Endometrial microvascular endothelial cells (primary cell): ENCODE measurements around the gene SPCS2. TPM values are rescaled to one million over a fixed set of nuclear protein-coding genes. Genes with fewer than 3 reads are reported as not detected.

Experiments used
- in situ Hi-C: cut with HindIII; loops from 2 replicates; pipeline ENCODE4 v1.10.0; 2017; ENCODE audit warnings: low sequenced_read_pairs, low pct_unique_long_range_greater_than_20kb; ENCODE audit errors: inconsistent ontology term
- total RNA-seq: library from RNA; depleted of rRNA; stranded (reverse); fragments of >200 nt; gene quantifications from one replicate; pipeline ENCODE4 v1.2.3, GENCODE V29; 2015; ENCODE audit errors: inconsistent ontology term

Gene SPCS2
- total RNA-seq, 1 donor from 2014 or later, result 33.7 TPM

- in situ Hi-C loops, result loop anchor here (25.0 kb wide), 1 partner anchor 213 kb away; the partner anchor contains the start of gene TPBGL
Observed at GRCh38 chr11:75024764-75025211, 75.7 kb downstream of the SPCS2 start.

- in situ Hi-C loops, result no loop called here
Observed at GRCh38 chr11:75025561-75025960, 76.5 kb downstream of the SPCS2 start.

DNA sequence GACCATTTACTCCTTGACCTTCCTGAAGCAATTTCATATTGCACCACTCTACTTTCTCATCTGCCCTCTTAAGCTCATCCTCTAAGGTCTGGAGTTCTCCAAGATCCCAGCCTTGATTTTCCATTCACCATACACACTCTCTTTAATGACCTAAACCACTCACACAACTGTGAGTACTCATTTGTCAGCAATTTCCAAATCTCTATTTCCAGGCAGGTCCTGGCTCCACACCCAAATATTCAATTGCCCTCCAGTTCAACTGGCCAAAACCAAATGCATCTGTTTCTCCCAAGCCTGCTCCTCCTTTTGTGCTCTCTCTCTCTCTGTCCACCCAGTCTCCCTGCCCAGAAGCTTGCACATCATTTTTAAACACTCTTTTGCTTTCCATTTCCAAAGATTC lies 79.3 kb downstream of the SPCS2 start:
- in situ Hi-C loops, result no loop called here

Other genes starting within 250 kb of the SPCS2 start
- gene CHRDL2, start 217.8 kb upstream of the SPCS2 start, total RNA-seq, result not detected
- gene RNF169, start 200.4 kb upstream of the SPCS2 start, total RNA-seq, result 23.4 TPM
- 12.0 TPM for gene XRRA1, start 175 bp upstream of the SPCS2 start, total RNA-seq
- gene NEU3, start 39.7 kb downstream of the SPCS2 start, total RNA-seq, result 7.5 TPM
- gene OR2AT4, start 147.6 kb downstream of the SPCS2 start, total RNA-seq, result not detected
- gene SLCO2B1, start 201.8 kb downstream of the SPCS2 start, total RNA-seq, result 0.65 TPM